Activated T-helper 2 cell treated with anti-CD3 and anti-CD28 coated beads, Interferon-gamma antibody, Interleukin-2, Interleukin-4, amounts not matched to agents 10 μg/mL and 5 μg/mL and 100 μg/mL, durations not matched to agents 14 hours and 24 hours and 36 hours (primary cell): Measurements from ENCODE around the gene IRS1. TPM values are rescaled to one million over a fixed set of nuclear protein-coding genes. Genes with fewer than 3 reads are reported as not detected.

Source experiments
- DNase-seq: peaks from one replicate; pipeline ENCODE4 v3.0.0; 2021; ENCODE audit warnings: low spot score
- H3K27ac Mint-ChIP-seq: one replicate; pipeline ENCODE4 v1.8.0; 2021; ENCODE audit warnings: mixed read lengths
- H3K27me3 Mint-ChIP-seq: one replicate; pipeline ENCODE4 v1.8.0; 2021; ENCODE audit warnings: low read depth, mixed read lengths
- H3K36me3 Mint-ChIP-seq: one replicate; pipeline ENCODE4 v1.8.0; 2021; ENCODE audit warnings: low read depth, mixed read lengths
- H3K4me1 Mint-ChIP-seq: one replicate; pipeline ENCODE4 v1.8.0; 2021; ENCODE audit warnings: low read depth, mixed read lengths
- H3K4me3 Mint-ChIP-seq: one replicate; pipeline ENCODE4 v1.8.0; 2021; ENCODE audit warnings: low read depth, mild to moderate bottlenecking, moderate library complexity, mixed read lengths
- H3K9me3 Mint-ChIP-seq: one replicate; pipeline ENCODE4 v1.8.0; 2021; ENCODE audit warnings: mixed read lengths
- intact Hi-C: fragments of 100-400 bp; cut with micrococcal nuclease; formaldehyde crosslinking; loops from one replicate; pipeline ENCODE4 v1.15.1; 2023
- total RNA-seq: library from RNA; stranded (reverse); gene quantifications from 2 replicates; pipeline ENCODE4 v1.2.3, GENCODE V29; 2022

IRS1 gene
- total RNA-seq, 1 donor from 2014 or later, result 1.9 TPM

DNA sequence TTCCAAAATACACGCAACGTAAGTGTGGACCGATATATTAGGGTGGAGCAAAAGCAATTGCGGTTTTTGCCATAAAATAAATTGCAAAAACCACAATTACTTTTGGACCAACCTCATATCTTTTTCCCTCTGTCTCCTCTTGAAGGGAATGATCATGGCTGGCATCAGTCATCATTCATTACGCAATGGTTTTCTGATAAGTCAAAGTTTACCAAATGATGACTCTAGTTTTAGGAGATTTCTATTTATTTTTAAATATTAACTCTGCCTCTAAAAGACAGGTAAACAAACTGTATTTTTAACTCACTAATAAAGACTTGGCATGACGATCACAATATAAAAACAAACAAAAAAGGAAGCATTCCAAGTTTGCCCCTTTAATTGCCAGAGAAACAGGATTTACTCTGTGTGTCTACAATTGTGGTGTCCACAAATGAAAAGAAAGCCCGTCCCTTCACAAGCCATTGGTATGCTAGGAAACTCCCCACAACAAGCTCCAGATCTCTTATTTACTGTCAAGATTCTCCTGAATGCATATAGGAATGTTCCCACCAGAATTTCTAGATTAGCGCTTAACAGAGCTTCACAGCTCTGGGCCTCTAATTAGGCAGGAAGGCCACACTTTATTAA is 61.3 kb downstream of the IRS1 start:
- intact Hi-C loops, result no loop called here
- Mint-ChIP-seq H3K27me3 (peaks cover 12% of the 10 kb centered on the region), H3K4me1 (peaks cover 3% of the 10 kb centered on the region), H3K36me3 (no peaks in the 10 kb centered on the region), H3K27ac (no peak overlapping the region), H3K9me3 (peaks cover 4% of the 10 kb centered on the region), H3K4me3 (no peak overlapping the region)
- no peak for DNase-seq

DNA sequence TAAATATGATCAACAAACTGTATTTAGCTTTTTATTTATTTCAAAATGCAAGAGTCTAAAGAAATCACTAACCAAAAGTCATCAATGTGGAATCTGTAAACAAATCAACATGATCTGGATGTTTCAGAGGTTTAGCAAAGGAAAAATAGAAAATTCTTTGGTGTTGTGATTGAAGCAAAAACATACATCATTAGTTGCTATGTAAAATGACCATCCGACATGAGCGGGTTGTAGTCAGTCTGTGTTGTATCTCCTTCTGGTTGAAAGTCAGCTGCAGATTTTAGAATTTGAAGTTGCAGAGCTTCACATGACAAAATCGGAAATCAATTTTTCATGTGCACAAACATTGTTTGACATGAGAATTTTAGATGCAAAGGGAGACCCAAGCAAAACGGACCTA is 63.2 kb downstream of the IRS1 start:
- peaks cover 3% of the 10 kb centered on the region for H3K4me1 Mint-ChIP-seq
- no peak overlapping the region for H3K27ac Mint-ChIP-seq
- intact Hi-C loops, result no loop called here
- no peaks in the 10 kb centered on the region for H3K36me3 Mint-ChIP-seq
- H3K9me3 Mint-ChIP-seq, result peaks cover 4% of the 10 kb centered on the region
- no peak overlapping the region for H3K4me3 Mint-ChIP-seq
- H3K27me3 Mint-ChIP-seq, result peaks cover 4% of the 10 kb centered on the region
- no peak for DNase-seq

DNA sequence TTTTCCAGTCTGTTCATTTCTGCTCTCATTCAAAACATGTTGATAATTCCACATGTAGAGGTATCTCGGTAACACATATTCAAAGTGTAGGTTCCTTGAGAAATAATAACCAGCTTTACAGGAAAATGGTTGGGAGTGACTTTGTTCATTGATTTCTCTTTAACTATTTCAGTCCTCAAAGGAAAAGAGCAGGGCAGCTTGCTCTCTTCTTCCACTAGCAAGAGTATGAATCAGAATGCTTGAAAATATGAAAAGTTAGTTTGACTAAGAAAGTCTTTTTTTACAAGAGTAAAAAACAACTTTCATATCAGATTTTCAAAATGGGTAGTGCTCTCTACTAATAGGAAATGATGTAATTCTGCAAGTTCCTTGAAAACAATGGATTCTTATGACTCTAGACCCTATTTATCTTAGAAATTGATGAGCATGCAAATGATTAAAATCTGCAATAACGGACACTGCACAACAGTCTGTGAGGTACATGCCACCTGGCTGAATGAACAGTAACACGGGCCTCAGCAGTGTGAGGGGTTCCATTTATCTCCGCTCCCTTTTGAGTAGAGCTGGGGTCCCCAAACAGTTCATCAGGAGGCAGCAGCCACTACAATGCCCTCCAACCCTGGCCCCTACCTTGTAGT is 65.6 kb downstream of the IRS1 start:
- no peak overlapping the region for H3K4me3 Mint-ChIP-seq
- intact Hi-C loops, result no loop called here
- peak overlapping the region; percentile 17 for H3K27ac Mint-ChIP-seq
- peaks cover 3% of the 10 kb centered on the region for H3K4me1 Mint-ChIP-seq
- no peak for DNase-seq
- no peaks in the 10 kb centered on the region for H3K27me3 Mint-ChIP-seq
- H3K36me3 Mint-ChIP-seq, result no peaks in the 10 kb centered on the region
- H3K9me3 Mint-ChIP-seq, result peaks cover 4% of the 10 kb centered on the region

DNA sequence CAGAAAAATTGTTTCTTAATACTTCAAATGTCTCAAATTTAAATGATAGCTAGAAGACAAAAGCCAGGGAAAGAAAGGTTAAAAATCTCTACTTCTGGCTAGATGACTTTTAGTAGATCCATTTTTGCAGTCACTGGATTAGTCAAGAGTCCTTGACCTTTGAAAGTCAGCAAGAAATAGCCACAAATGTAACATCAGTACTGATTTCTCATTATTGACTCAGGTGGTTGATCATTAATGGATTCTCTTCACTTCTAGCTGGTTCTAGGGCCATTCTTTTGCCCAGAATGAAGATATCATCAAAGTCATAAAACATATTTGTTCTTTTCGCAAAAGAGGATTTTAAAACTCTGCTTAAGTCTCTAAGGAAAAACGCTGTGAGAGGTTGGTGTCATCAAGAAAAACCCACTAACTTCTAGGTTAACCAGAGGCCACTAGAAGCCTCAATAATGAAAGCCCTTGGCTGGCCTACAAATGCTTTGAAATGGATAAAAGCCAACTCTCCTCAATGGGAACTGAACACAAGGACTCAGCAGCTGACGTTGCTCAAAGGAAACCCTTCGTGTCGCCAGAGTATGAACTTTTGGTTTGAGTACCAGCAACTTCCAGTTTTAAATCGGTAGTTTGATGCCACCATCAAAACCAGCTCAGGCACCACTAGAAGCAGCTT is 66.3 kb downstream of the IRS1 start:
- Mint-ChIP-seq H3K9me3 (peaks cover 4% of the 10 kb centered on the region), H3K36me3 (no peaks in the 10 kb centered on the region), H3K4me1 (peaks cover 3% of the 10 kb centered on the region), H3K27me3 (peaks cover under 1% of the 10 kb centered on the region), H3K27ac (no peak overlapping the region), H3K4me3 (no peak overlapping the region)
- intact Hi-C loops, result no loop called here
- no peak for DNase-seq

DNA sequence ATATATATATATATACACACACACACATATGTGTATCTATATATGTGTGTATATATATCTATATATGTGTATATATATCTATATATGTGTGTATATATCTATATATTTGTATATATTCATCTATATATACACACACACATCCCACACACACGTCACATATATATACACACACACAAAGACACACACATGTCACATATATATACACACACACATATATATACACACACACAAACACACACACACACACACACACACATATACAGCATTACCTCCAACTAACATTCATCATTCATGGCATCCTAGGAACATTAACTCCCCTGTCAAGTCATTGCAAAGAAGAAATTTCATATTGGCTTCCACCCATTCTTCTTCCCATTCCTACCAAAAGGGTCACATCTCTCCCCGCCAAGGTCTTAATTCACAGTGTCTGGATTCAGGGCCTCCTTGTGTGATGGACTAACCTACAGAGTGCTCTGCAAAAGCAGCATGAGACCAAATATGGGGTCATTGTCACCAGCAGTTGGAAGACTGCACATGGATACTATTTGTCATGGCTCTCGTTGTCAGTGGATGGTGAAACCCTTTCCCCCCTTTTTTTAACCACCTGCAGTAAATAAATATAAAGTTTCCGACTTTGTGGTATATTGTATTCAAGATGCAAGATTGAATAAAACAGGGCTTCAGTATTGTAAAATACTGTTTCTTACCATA is 67.0 kb downstream of the IRS1 start:
- H3K4me1 Mint-ChIP-seq, result peaks cover 3% of the 10 kb centered on the region
- peaks cover 3% of the 10 kb centered on the region for H3K27me3 Mint-ChIP-seq
- H3K9me3 Mint-ChIP-seq, result peaks cover 4% of the 10 kb centered on the region
- no peak overlapping the region for H3K27ac Mint-ChIP-seq
- H3K4me3 Mint-ChIP-seq, result no peak overlapping the region
- H3K36me3 Mint-ChIP-seq, result no peaks in the 10 kb centered on the region
- intact Hi-C loops, result no loop called here
- DNase-seq, result no peak

DNA sequence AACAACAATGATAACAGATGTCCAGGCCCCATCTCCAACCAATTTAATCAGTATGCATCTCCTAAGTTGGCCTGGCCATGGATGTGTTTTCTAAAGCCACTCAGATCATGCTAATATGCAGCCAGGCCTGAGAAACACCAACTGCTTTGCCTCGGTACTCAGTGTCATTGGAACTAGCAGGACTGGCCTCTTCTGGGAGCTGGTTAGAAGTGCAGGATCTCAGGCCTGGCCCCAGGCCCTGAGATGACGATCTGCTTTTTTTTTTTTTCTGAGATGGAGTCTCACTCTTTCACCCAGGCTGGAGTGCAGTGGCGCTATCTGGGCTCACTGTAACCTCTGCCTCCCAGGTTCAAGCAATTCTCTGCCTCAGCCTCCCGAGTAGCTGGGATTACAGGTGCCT is 69.1 kb downstream of the IRS1 start:
- Mint-ChIP-seq H3K4me1 (peaks cover 3% of the 10 kb centered on the region), H3K36me3 (no peaks in the 10 kb centered on the region), H3K9me3 (no peaks in the 10 kb centered on the region), H3K27ac (no peak overlapping the region), H3K27me3 (peaks cover 9% of the 10 kb centered on the region), H3K4me3 (no peak overlapping the region)
- DNase-seq, result no peak
- intact Hi-C loops, result no loop called here

DNA sequence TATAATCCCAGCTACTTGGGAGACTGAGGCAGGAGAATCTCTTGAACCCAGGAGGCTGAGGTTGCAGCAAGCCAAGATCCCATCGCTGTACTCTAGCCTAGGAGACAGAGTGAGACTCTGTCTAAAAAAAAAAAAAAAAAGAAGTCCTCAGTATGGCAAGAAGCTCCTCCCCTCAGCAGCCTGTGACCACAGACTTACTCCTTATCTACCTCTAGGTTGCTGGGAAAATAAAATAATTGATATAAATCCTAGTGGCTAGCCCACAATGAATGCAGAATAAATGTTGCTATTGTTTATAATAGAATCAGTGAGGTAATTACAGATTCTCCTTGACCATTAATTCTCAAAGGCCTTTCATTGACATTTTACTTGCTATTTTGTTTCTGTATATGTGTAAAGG is 70.6 kb downstream of the IRS1 start:
- no peak for DNase-seq
- Mint-ChIP-seq H3K27ac (no peak overlapping the region), H3K9me3 (no peaks in the 10 kb centered on the region), H3K4me3 (no peak overlapping the region), H3K36me3 (no peaks in the 10 kb centered on the region), H3K4me1 (peaks cover 2% of the 10 kb centered on the region), H3K27me3 (peaks cover 22% of the 10 kb centered on the region)
- intact Hi-C loops, result no loop called here

DNA sequence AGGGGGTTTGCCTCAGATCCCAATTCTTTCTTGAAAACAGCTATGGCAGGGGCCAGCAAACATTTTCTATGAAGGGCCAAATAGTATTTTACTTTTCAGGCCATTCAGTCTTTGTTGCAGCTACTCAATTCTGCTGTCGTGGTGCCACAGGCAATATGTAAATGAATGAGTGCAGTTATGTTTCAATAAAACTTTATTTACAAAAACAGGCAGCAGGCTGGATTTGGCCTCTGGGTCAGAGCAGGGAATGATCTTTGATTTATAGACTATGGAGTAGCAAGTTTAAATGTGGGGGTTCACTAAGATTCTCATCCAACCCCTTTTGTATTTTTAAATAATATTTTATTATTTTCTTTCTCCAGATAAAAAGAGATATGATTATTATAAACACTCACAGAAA is 72.4 kb downstream of the IRS1 start:
- Mint-ChIP-seq H3K27me3 (peaks cover 25% of the 10 kb centered on the region), H3K4me3 (no peak overlapping the region), H3K9me3 (no peaks in the 10 kb centered on the region), H3K36me3 (no peaks in the 10 kb centered on the region), H3K27ac (no peak overlapping the region), H3K4me1 (no peaks in the 10 kb centered on the region)
- intact Hi-C loops, result no loop called here
- no peak for DNase-seq

DNA sequence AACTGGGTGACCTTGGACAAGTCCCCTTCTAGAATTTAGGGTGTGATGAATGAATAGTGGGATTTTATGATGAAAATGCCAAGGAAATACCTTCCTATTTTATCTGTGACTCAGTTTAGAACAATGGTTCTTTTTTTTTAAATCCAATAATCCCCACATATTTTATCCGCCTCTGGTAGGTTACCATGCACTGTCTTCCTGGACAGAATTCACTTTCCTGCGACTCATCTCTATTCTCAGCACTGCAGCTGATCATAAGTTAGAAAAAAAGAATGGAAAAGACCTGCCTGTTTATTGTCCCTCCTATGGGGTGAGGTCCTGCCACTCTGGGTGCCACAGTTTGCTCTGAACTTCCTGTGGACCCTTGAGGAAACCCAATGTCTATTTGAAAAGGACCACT is 73.1 kb downstream of the IRS1 start:
- Mint-ChIP-seq H3K27me3 (peaks cover 25% of the 10 kb centered on the region), H3K4me3 (no peak overlapping the region), H3K36me3 (no peaks in the 10 kb centered on the region), H3K9me3 (no peaks in the 10 kb centered on the region), H3K27ac (no peak overlapping the region), H3K4me1 (no peaks in the 10 kb centered on the region)
- DNase-seq, result no peak
- intact Hi-C loops, result no loop called here

DNA sequence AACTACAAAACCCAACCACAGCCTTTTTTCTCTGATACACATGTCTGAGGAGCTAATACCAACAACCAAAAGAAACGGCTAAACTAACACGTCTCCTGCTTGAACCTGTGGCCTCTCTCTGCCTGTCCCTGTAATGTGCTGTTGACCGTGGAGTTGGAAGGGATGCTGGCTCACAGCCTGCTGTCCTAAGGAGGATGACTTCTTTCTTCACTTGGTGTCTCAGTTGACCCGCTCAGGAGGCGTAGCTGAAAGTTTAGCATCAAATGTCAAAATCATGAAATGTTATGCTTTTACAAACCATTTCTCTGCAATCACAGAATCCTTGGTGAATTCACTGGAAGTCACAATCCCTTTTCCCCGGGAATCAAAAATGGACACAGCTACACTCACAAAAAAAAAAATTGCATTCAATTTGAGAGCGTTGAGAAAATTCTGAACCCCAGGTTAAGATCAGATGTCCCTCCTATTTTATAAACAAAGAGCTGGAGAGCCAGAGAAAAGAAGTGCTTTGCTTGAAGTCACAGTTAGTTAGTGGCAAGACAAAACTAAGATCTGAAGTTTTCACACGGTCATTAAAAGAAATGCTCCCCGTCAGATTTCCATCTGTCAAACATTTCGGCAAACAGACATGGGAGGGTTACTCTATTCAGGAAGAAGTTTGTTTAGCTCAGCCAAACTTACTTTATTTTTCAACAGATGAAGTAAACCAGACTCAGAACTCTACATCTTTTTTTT is 74.3 kb downstream of the IRS1 start:
- Mint-ChIP-seq H3K36me3 (no peaks in the 10 kb centered on the region), H3K9me3 (no peaks in the 10 kb centered on the region), H3K4me3 (no peak overlapping the region), H3K27me3 (peaks cover 31% of the 10 kb centered on the region), H3K4me1 (no peaks in the 10 kb centered on the region), H3K27ac (no peak overlapping the region)
- no peak for DNase-seq
- intact Hi-C loops, result no loop called here

DNA sequence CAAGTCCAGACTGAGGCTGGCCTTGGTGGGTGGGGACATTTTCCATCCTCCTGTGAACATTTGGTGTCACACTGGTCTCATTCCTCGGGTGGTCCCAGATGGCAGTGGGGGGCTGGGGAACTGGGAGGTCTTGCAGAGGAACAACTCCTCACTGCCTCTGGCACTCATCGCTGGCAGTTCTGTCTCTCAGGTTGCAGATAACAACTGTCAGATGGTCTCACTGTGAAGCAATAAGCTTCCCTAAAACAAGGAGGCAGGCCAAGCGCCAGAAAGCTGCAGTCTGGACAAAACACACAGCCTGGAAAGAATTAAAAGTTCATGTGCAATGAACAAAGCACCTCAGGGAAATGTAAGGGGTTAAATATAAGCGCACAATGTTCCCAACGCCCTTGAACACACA is 78.1 kb downstream of the IRS1 start:
- DNase-seq, result no peak
- no peaks in the 10 kb centered on the region for H3K9me3 Mint-ChIP-seq
- H3K4me3 Mint-ChIP-seq, result no peak overlapping the region
- intact Hi-C loops, result no loop called here
- peaks cover 31% of the 10 kb centered on the region for H3K27me3 Mint-ChIP-seq
- H3K4me1 Mint-ChIP-seq, result no peaks in the 10 kb centered on the region
- no peak overlapping the region for H3K27ac Mint-ChIP-seq
- no peaks in the 10 kb centered on the region for H3K36me3 Mint-ChIP-seq

DNA sequence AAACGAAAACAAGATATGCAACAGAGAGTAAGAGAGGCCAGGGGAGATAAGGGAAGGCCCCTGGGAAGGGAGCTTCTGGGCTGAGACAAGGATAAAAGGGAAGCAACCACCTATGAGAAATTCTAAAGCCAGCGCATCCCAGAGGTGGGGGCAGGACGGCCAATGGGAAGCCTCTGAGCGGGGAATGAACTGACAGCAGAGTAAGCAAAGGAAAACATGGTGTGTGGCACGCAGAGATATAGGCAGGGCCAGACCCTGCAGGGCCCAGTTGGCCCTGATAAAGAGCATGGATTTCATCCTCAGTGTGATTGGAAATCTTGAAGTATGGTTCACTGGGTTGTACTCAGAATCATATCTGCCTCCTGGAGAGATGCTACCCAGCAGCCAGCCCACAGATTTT is 78.7 kb downstream of the IRS1 start:
- no peak overlapping the region for H3K27ac Mint-ChIP-seq
- no peak overlapping the region for H3K4me3 Mint-ChIP-seq
- no peak for DNase-seq
- intact Hi-C loops, result no loop called here
- H3K4me1 Mint-ChIP-seq, result peaks cover 3% of the 10 kb centered on the region
- H3K9me3 Mint-ChIP-seq, result no peaks in the 10 kb centered on the region
- H3K36me3 Mint-ChIP-seq, result no peaks in the 10 kb centered on the region
- peaks cover 29% of the 10 kb centered on the region for H3K27me3 Mint-ChIP-seq
